GM18511 (cell line): ENCODE data around the gene TUBD1.
"Not testable (repeated sequence)": the region's sequence is repeated elsewhere in the genome, so short reads cannot be mapped to it uniquely, and the experiment has no call there.

Experiments used
- ATAC-seq: cut with Tn5 transposase; IDR thresholded peaks from one replicate; pipeline ENCODE4 v1.9.1; 2021; ENCODE audit warnings: mild to moderate bottlenecking, moderate library complexity; ENCODE audit not compliant: unreplicated experiment

TUBD1 gene

GRCh38 chr17:59845595-59846393, 46.9 kb downstream of the TUBD1 start:
- ATAC-seq, result no peak

- ATAC-seq, result no peak
Observed at GRCh38 chr17:59844884-59845594, 47.7 kb downstream of the TUBD1 start.

GRCh38 chr17:59842901-59843652, 49.7 kb downstream of the TUBD1 start:
- ATAC-seq, result peak; percentile 40

GRCh38 chr17:59841882-59842263, 50.9 kb downstream of the TUBD1 start:
- ATAC-seq, result not testable (repeated sequence)

GRCh38 chr17:59841091-59841881, 51.5 kb downstream of the TUBD1 start:
- ATAC-seq, result not testable (repeated sequence)

GRCh38 chr17:59840329-59841090, 52.2 kb downstream of the TUBD1 start:
- no peak for ATAC-seq

GRCh38 chr17:59839651-59840328, 53.0 kb downstream of the TUBD1 start:
- ATAC-seq, result no peak

GRCh38 chr17:59838052-59838916, 54.5 kb downstream of the TUBD1 start:
- ATAC-seq, result no peak

GRCh38 chr17:59837308-59838051, 55.3 kb downstream of the TUBD1 start:
- peak; percentile 82 for ATAC-seq

GRCh38 chr17:59832883-59833379, 59.8 kb downstream of the TUBD1 start:
- ATAC-seq, result no peak

GRCh38 chr17:59830846-59831486, 61.8 kb downstream of the TUBD1 start:
- no peak for ATAC-seq

- no peak for ATAC-seq
Observed at GRCh38 chr17:59830007-59830630, 62.6 kb downstream of the TUBD1 start.

- ATAC-seq, result peak; percentile 77
Observed at GRCh38 chr17:59829217-59830006, 63.3 kb downstream of the TUBD1 start.

GRCh38 chr17:59828819-59829216, 63.9 kb downstream of the TUBD1 start:
- peak; percentile 1 for ATAC-seq

- ATAC-seq, result no peak
Observed at GRCh38 chr17:59828478-59828760, 64.3 kb downstream of the TUBD1 start.
